Stimulated activated naive B cell treated with anti-CD40 and anti-IgM and Interleukin-4, amounts not matched to agents 10 μg/mL and 1 μg/mL and 100 μg/mL, for 72 hours (primary cell): ENCODE data around the gene RXYLT1.

ENCODE experiments used
- ATAC-seq, 2 donors: fragments of 150-1000 bp; cut with Tn5 transposase; replicated peaks; 2 replicates each; pipeline ENCODE4 v1.10.0; 2021; ENCODE audit warnings: moderate library complexity in 1 of 2
- DNase-seq: peaks from one replicate; pipeline ENCODE4 v3.0.0; 2021
- H3K27ac Mint-ChIP-seq: one replicate; pipeline ENCODE4 v1.8.0; 2022; ENCODE audit warnings: mild to moderate bottlenecking, mixed read lengths
- H3K27me3 Mint-ChIP-seq, 2 donors: one replicate each; pipeline ENCODE4 v1.8.0; 2022; ENCODE audit warnings: mixed read lengths in 2 of 2
- H3K36me3 Mint-ChIP-seq, 2 donors: one replicate each; pipeline ENCODE4 v1.8.0; 2022; ENCODE audit warnings: mixed read lengths in 2 of 2, mild to moderate bottlenecking in 1 of 2
- H3K4me1 Mint-ChIP-seq, 2 donors: one replicate each; pipeline ENCODE4 v1.8.0; 2022; ENCODE audit warnings: mixed read lengths in 2 of 2, mild to moderate bottlenecking in 1 of 2
- H3K4me3 Mint-ChIP-seq, 2 donors: one replicate each; pipeline ENCODE4 v1.8.0; 2022; ENCODE audit warnings: mild to moderate bottlenecking in 2 of 2, mixed read lengths in 2 of 2, moderate library complexity in 1 of 2
- H3K9me3 Mint-ChIP-seq, 2 donors: one replicate each; pipeline ENCODE4 v1.8.0; 2022; ENCODE audit warnings: mixed read lengths in 2 of 2, mild to moderate bottlenecking in 1 of 2

Gene RXYLT1

DNA sequence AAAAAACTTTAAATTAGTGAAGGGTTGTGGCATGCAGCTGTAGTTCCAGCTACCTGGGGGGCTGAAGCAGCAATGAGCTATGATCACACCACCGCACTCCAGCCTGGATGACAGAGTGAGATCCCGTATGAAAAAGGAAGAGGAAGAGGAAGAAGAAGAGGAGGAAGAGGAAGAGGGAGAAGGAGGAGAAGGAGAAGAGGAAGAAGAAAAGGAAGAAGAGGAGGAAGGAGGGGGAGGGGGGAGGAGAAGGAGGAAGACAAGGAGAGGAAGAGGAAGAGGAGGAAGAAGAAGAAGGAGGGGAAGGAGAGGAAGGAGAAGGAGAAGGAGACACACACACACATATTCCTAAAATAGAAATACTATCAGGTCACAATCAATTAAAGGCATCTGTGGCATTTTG lies 32.0 kb downstream of the RXYLT1 start:
- Mint-ChIP-seq H3K9me3 (no peaks in the 10 kb centered on the region), H3K36me3 (peaks cover 0 to 6% of the 10 kb centered on the region in 2 donors), H3K4me1 (peaks cover 7 to 10% of the 10 kb centered on the region in 2 donors), H3K27me3 (peaks cover 6 to 7% of the 10 kb centered on the region in 2 donors), H3K27ac (no peak overlapping the region), H3K4me3 (no peak overlapping the region)
- no peak for DNase-seq
- ATAC-seq, result no peak

DNA sequence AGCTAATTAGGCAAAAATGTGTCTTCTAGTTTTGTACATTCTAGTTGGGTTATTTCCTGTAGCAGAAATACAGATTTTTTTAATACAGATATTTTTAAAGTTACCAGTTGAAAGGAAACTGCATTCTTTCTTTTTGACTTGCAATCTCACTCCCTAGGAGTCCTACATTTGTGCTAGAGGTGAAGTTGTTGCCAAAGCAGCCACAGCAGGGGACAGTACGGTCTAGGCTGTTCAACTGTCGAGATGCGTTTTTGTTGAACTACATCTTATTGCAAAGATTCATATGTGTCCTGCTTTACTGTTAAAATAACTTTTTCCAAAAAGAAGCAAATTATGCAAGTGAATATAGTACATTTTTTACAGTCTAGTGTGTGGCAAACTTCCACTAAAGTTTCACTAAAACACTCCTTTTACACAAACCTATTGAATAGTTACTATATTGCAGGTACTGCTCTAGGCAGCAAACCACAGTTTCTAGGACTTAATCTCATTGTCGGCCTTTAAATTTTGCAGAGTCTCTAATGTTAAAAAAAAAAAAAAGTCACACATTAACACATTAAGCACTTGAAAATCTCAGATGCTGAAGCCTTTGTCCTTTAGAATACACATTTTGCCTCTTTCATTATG lies 34.5 kb downstream of the RXYLT1 start:
- Mint-ChIP-seq H3K27ac (peak overlapping the region; percentile 37), H3K27me3 (peaks cover 11 to 15% of the 10 kb centered on the region in 2 donors), H3K4me1 (peaks cover 7 to 10% of the 10 kb centered on the region in 2 donors), H3K9me3 (peaks cover 1 to 5% of the 10 kb centered on the region in 2 donors), H3K4me3 (no peak overlapping the region), H3K36me3 (peaks cover 0 to 6% of the 10 kb centered on the region in 2 donors)
- DNase-seq (no peak), ATAC-seq (no peak)

DNA sequence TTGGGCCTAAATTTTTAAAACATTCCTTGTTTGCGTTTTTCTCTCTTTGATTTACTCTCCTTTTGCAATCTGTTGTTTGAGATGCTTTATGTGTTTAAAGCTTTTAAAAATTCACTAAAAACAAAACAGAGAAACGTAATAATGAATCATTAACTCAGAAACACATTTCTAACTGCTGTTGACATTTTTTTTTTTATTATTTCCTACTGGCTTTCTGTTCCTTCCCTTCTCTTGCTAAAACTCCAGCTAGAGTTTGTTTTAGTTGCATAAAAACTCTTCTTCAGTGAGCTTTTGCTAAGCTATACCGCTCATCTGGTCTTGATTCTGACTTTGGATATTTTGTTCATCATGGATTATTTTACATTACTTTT lies 35.8 kb downstream of the RXYLT1 start:
- DNase-seq (no peak), ATAC-seq (no peak)
- peaks cover 4 to 11% of the 10 kb centered on the region in 2 donors for H3K9me3 Mint-ChIP-seq
- H3K4me3 Mint-ChIP-seq, result no peak overlapping the region
- H3K27me3 Mint-ChIP-seq, result peaks cover 20 to 24% of the 10 kb centered on the region in 2 donors
- H3K36me3 Mint-ChIP-seq, result no peaks in the 10 kb centered on the region
- peaks cover 7 to 10% of the 10 kb centered on the region in 2 donors for H3K4me1 Mint-ChIP-seq
- peak overlapping the region; percentile 33 for H3K27ac Mint-ChIP-seq

DNA sequence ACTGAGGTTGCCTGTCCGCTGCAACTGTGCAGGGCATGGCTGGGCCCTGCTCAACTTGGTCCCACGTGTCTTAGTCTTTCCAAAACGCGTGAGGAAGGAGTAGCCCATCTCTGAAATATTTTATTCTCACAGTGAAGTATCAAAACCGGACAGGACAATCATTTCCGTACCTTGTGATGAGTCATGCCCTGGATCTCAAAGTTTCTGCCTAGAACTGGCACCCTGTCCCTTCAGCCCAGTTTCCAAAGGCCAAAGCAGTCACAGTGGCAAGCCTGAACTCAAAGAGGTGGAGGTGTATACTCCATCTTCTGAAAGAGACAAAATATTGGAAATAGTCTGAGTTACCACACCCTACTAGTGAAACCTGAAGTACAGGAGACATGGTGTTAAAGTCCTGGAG lies 36.3 kb downstream of the RXYLT1 start:
- ATAC-seq (peak in 1 of 2 donors; percentile 42), DNase-seq (no peak)
- Mint-ChIP-seq H3K4me3 (no peak overlapping the region), H3K27ac (no peak overlapping the region), H3K36me3 (no peaks in the 10 kb centered on the region), H3K4me1 (peaks cover 7 to 10% of the 10 kb centered on the region in 2 donors), H3K9me3 (peaks cover 4 to 11% of the 10 kb centered on the region in 2 donors), H3K27me3 (peaks cover 24 to 25% of the 10 kb centered on the region in 2 donors)

DNA sequence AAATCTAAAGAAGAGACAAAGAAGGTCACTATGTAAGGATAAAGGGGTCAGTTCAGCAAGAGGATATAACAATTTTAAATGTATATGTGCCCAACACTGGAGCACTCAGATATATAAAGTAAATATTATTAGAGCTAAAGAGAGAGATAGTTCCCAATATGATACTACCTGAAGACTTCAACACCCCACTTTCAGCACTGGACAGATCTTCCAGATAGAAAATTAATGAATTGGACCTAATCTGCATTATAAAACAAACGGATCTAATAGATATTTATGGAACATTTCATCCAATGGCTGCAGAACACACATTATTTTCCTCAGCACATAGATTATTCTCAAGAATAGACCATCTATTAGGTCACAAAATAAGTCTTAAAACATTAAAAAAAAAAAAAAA lies 40.7 kb downstream of the RXYLT1 start:
- DNase-seq, result no peak
- Mint-ChIP-seq H3K27ac (no peak overlapping the region), H3K9me3 (peaks cover 8 to 11% of the 10 kb centered on the region in 2 donors), H3K36me3 (peaks cover 4 to 6% of the 10 kb centered on the region in 2 donors), H3K4me1 (peaks cover 8 to 14% of the 10 kb centered on the region in 2 donors), H3K4me3 (no peak overlapping the region), H3K27me3 (peaks cover 36 to 53% of the 10 kb centered on the region in 2 donors)
- ATAC-seq, result no peak

DNA sequence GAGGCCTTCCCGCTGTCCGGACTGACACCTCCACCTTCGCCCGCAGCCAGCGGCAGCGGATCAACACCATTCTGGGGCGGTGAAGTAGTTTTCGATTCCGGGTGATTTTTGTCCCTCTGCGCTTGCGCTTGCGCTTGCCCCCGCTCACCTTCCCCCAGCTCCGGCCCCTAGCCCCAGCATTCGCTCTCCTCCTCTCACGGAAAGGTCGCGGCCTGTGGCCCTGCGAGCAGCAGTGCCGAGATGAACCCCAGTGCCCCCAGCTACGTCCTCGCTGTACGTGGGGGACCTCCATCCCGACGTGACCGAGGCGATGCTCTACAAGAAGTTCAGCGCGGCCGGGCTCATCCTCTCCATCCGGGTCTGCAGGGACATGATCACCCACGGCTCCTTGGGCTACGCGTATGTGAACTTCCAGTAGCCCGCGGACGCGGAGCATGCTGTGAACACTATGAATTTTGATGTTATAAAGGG lies 42.1 kb downstream of the RXYLT1 start:
- Mint-ChIP-seq H3K27ac (peak overlapping the region; percentile 90), H3K9me3 (peaks cover 8 to 11% of the 10 kb centered on the region in 2 donors), H3K4me1 (peaks cover 7 to 8% of the 10 kb centered on the region in 2 donors), H3K36me3 (peaks cover 4 to 6% of the 10 kb centered on the region in 2 donors), H3K27me3 (peaks cover 29 to 47% of the 10 kb centered on the region in 2 donors), H3K4me3 (peak overlapping the region; percentile 84 to 89)
- ATAC-seq, result peak; percentile 61 to 67
- peak; percentile 20 for DNase-seq

DNA sequence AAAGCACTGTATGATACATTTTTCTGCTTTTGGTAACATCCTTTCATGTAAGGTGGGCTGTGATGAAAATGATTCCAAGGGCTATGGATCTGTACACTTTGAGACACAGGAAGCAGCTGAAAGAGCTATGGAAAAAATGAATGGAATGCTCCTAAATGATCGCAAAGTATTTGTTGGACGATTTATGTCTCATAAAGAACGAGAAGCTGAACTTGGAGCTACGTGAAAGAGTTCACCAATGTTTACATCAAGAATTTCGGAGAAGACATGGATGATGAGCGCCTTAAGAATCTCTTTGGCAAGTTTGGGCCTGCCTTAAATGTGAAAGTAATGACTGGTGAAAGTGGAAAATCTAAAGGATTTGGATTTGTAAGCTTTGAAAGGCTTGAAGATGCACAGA lies 42.6 kb downstream of the RXYLT1 start:
- DNase-seq (no peak), ATAC-seq (no peak)
- H3K4me3 Mint-ChIP-seq, result peak overlapping the region in 1 of 2 donors; percentile 89
- H3K4me1 Mint-ChIP-seq, result peaks cover 7 to 8% of the 10 kb centered on the region in 2 donors
- H3K27ac Mint-ChIP-seq, result no peak overlapping the region
- H3K9me3 Mint-ChIP-seq, result peaks cover 8 to 11% of the 10 kb centered on the region in 2 donors
- peaks cover 29 to 47% of the 10 kb centered on the region in 2 donors for H3K27me3 Mint-ChIP-seq
- H3K36me3 Mint-ChIP-seq, result peaks cover 4 to 6% of the 10 kb centered on the region in 2 donors

DNA sequence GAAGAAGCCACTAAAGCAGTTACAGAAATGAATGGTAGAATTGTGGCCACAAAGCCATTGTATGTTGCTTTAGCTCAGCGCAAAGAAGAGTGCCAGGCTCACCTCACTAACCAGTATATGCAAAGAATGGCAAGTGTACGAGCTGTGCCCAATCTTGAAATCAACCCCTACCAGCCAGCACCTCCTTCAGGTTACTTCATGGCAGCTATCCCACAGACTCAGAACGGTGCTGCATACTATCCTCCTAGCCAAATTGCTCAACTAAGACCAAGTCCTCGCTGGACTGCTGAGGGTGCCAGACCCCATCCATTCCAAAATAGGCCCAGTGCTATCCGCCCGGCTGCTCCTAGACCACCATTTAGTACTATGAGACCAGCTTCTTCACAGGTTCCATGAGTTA lies 43.3 kb downstream of the RXYLT1 start:
- DNase-seq, result no peak
- no peak for ATAC-seq
- Mint-ChIP-seq H3K27me3 (peaks cover 29 to 47% of the 10 kb centered on the region in 2 donors), H3K4me3 (no peak overlapping the region), H3K9me3 (peaks cover 8 to 11% of the 10 kb centered on the region in 2 donors), H3K27ac (no peak overlapping the region), H3K4me1 (peaks cover 7 to 8% of the 10 kb centered on the region in 2 donors), H3K36me3 (peaks cover 4 to 6% of the 10 kb centered on the region in 2 donors)

DNA sequence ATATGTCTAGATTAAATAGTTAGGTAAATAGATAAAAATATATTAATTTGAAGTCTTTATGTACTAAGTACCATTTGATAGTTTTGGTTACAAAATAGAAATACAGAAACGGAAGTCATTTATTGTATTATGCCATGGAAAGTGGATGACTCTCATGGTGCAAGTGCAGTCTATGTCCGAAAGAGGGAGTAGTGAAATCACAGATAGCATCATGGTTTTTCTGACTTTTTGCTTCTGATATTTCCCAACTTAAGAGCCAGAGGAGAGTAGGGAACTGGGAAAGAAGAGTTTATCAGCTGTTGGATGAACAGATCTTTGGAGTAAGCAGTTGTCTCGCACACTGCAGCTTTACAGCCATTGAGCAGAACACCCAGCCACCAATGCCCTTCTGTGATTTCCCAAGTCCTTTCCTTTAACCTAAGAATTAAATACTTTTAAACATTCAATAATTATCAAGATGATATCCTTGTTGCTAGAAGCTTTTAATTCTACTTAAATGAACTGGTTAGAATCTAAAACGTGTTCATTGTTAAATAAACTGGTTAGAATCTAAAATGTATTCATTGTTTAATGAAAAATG lies 46.4 kb downstream of the RXYLT1 start:
- DNase-seq, result no peak
- peaks cover 7 to 10% of the 10 kb centered on the region in 2 donors for H3K36me3 Mint-ChIP-seq

DNA sequence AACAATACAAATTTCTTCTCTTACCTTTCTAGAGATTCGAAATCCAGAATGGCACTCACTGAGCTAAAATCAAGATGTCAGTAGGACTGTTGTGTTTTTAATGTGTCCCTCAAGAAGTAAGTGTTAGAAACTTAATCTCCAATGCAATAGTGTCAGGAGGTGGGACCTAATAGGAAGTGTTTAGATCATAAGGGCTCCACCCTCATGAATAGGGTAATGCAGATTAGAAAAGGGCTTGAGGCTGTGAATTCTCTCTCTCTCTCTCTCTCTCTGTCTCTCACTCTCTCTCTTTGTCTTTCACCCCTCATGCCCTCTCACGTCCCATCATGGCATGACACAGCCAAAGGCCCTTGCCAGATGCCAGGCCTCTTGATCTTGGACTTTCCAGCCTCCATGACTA lies 49.2 kb downstream of the RXYLT1 start:
- Mint-ChIP-seq H3K27me3 (peaks cover 24 to 25% of the 10 kb centered on the region in 2 donors), H3K9me3 (peaks cover 4 to 10% of the 10 kb centered on the region in 2 donors), H3K4me3 (no peak overlapping the region), H3K4me1 (no peaks in the 10 kb centered on the region), H3K27ac (no peak overlapping the region), H3K36me3 (peaks cover 4% of the 10 kb centered on the region in 2 donors)
- ATAC-seq (no peak), DNase-seq (no peak)

More for the DNA sequence above, 46.4 kb downstream of the RXYLT1 start:
- H3K27ac Mint-ChIP-seq, result no peak overlapping the region
- ATAC-seq, result no peak
- H3K4me3 Mint-ChIP-seq, result no peak overlapping the region
- peaks cover 8 to 10% of the 10 kb centered on the region in 2 donors for H3K9me3 Mint-ChIP-seq
- peaks cover 28 to 37% of the 10 kb centered on the region in 2 donors for H3K27me3 Mint-ChIP-seq
- peaks cover 7 to 8% of the 10 kb centered on the region in 2 donors for H3K4me1 Mint-ChIP-seq

DNA sequence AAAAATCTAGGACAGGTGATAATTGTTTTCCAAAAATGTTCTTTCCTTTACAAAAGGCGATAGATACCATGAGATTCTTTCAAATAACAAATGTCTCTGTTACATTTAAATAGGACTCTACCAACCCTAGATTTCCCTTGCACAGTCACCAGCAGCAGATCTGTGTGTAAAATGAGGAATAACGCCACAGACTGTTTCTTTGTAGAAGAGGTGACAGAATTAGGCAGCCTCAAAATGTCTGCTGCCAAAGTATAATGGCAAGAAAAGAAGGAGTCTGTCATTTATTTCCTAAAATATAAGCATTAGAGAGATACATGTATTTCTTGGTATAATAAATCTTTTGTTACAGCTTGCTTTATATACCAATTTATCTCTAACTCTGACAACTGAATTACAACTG lies 56.3 kb downstream of the RXYLT1 start:
- Mint-ChIP-seq H3K4me1 (no peaks in the 10 kb centered on the region), H3K27me3 (peaks cover 13 to 30% of the 10 kb centered on the region in 2 donors), H3K36me3 (no peaks in the 10 kb centered on the region), H3K9me3 (no peaks in the 10 kb centered on the region), H3K27ac (no peak overlapping the region), H3K4me3 (no peak overlapping the region)
- no peak for ATAC-seq
- no peak for DNase-seq

DNA sequence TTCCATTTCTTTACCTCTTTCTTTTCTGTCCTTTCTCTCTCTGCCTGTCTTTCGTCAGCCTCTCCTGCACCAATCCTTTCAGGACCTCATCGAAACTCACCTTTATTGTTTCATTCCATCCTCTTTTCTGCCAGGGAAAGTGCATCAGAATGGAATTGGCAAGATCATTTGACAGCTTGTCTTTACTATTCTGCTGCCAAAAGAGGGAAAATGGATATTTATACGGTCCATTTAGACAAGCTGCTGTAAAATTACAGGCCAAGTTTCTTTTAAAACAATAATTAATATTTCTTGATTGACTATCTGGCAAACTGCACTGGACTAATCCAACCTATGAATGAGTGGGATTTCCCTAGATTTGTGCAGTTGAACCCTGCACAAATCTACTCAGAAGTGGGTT lies 57.2 kb downstream of the RXYLT1 start:
- Mint-ChIP-seq H3K27ac (no peak overlapping the region), H3K36me3 (no peaks in the 10 kb centered on the region), H3K27me3 (peaks cover 5 to 21% of the 10 kb centered on the region in 2 donors), H3K4me1 (no peaks in the 10 kb centered on the region), H3K9me3 (no peaks in the 10 kb centered on the region), H3K4me3 (no peak overlapping the region)
- DNase-seq (no peak), ATAC-seq (no peak)

DNA sequence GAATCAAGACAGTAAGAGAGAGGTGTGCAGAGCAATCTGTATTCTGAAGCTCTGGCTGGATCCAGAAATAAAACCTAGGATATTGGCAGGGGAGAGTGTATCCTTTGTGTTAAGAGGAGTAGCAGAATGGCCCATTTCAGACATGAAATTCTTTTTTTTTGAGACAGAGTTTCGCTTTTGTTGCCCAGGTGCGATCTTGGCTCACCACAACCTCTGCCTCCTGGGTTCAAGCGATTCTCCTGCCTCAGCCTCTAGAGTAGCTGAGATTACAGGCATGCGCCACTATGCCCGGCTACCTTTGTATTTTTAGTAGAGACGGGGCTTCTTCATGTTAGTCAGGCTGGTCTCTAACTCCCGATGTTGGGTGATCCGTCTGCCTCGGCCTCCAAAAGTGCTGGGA lies 58.7 kb downstream of the RXYLT1 start:
- Mint-ChIP-seq H3K27ac (no peak overlapping the region), H3K4me3 (no peak overlapping the region), H3K27me3 (peaks cover 5 to 26% of the 10 kb centered on the region in 2 donors), H3K4me1 (peaks cover 0 to 3% of the 10 kb centered on the region in 2 donors), H3K9me3 (no peaks in the 10 kb centered on the region), H3K36me3 (no peaks in the 10 kb centered on the region)
- ATAC-seq (no peak), DNase-seq (no peak)

DNA sequence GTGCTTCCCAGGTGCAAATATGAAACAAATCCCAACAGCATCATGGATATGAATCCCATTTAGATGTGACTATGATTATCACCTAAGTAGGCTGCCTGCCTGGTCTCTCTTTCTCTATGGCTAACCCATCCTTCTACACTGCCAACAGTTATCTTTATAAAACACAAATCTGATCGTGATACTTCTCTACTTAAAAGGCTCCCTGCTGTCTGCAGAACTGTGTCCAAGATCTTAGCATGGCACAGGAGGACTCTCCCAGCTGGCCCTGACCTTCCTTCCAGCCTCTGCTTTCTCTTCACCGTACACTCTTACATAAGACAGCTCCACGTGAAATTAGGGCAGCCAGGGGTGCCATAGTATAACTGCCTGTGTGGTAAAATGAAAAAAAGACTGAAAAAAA lies 61.3 kb downstream of the RXYLT1 start:
- no peak overlapping the region for H3K4me3 Mint-ChIP-seq
- H3K9me3 Mint-ChIP-seq, result no peaks in the 10 kb centered on the region
- H3K4me1 Mint-ChIP-seq, result peaks cover 8% of the 10 kb centered on the region in 2 donors
- peaks cover 16 to 43% of the 10 kb centered on the region in 2 donors for H3K27me3 Mint-ChIP-seq
- H3K36me3 Mint-ChIP-seq, result no peaks in the 10 kb centered on the region
- no peak overlapping the region for H3K27ac Mint-ChIP-seq
- DNase-seq (no peak), ATAC-seq (no peak)

DNA sequence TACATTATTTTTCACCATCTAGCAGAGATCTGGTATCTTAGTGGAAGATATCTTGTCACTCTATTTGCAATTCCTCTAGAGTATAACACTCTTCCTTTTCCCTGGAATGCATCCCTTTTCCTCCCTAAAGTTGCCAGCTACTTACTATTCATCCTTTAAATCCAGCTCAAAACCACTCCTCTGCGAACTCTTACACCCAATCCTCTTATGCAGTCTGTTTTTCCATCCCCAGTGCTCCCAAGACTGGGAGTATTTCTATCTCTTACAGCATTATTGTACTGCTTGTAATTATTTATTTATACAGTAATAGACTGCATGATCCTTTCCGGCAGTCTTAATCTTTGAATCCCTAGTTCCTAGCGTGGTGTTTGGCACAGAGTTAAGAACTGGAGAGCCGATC lies 61.9 kb downstream of the RXYLT1 start:
- DNase-seq (no peak), ATAC-seq (no peak)
- H3K4me1 Mint-ChIP-seq, result peaks cover 8% of the 10 kb centered on the region in 2 donors
- no peaks in the 10 kb centered on the region for H3K36me3 Mint-ChIP-seq
- H3K9me3 Mint-ChIP-seq, result no peaks in the 10 kb centered on the region
- peaks cover 18 to 46% of the 10 kb centered on the region in 2 donors for H3K27me3 Mint-ChIP-seq
- no peak overlapping the region for H3K27ac Mint-ChIP-seq
- H3K4me3 Mint-ChIP-seq, result no peak overlapping the region
